Neural progenitor cell (in vitro differentiated cells): ENCODE results near the gene PPT2.

Experiments
- EZH2phosphoT487 ChIP-seq: fragments of 200-600 bp; sonication (generic); IDR thresholded peaks from 2 replicates; pipeline ENCODE4 v1.6.1; 2017; ENCODE audit warnings: antibody characterized with exemption
- TF ChIP-seq, protein P1 (sequence below): fragments of 200-600 bp; sonication (generic); IDR thresholded peaks from 2 replicates; pipeline ENCODE4 v1.5.1; 2017; ENCODE audit warnings: antibody characterized with exemption, mild to moderate bottlenecking

DNA sequence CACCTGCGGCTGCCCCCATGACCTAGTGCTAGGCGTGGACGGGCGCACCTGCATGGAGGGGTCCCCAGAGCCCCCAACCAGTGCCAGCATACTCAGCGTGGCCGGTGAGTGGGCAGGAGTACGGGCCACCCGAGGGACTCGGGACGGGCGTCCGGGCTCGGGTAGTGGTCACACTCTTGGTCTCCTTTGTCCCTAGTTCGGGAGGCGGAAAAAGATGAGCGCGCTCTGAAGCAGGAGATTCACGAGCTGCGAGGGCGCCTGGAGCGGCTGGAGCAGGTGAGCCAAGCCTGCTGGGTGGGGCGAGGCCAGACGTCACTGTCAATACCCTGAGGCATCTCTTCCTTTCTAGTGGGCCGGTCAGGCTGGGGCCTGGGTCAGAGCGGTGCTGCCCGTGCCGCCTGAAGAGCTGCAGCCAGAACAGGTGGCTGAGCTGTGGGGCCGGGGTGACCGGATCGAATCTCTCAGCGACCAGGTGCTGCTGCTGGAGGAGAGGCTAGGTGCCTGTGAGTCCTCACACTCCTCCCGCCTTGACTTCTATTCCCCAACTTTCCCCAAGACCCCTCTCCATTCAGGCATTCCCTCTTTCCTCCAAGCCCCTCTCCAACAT, 13.3 kb downstream of the PPT2 start:
- TF ChIP-seq, protein P1, sequence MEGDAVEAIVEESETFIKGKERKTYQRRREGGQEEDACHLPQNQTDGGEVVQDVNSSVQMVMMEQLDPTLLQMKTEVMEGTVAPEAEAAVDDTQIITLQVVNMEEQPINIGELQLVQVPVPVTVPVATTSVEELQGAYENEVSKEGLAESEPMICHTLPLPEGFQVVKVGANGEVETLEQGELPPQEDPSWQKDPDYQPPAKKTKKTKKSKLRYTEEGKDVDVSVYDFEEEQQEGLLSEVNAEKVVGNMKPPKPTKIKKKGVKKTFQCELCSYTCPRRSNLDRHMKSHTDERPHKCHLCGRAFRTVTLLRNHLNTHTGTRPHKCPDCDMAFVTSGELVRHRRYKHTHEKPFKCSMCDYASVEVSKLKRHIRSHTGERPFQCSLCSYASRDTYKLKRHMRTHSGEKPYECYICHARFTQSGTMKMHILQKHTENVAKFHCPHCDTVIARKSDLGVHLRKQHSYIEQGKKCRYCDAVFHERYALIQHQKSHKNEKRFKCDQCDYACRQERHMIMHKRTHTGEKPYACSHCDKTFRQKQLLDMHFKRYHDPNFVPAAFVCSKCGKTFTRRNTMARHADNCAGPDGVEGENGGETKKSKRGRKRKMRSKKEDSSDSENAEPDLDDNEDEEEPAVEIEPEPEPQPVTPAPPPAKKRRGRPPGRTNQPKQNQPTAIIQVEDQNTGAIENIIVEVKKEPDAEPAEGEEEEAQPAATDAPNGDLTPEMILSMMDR: no peak
- no peak for TF ChIP-seq EZH2phosphoT487
